HCT116 (cell line): Measurements from ENCODE around the gene CCL21. TPM values are rescaled to one million over a fixed set of nuclear protein-coding genes. Genes with fewer than 3 reads are reported as not detected.

Experiments used
- ATAC-seq: fragments of 200-7000 bp; cut with Tn5 transposase; 2 replicates; pipeline ENCODE4 v1.9.1; 2020; ENCODE audit warnings: mild to moderate bottlenecking, moderate library complexity
- BruUV-seq: library from RNA; stranded (reverse); fragments of 400-500 nt; replicated peaks from 2 replicates; lab custom pipeline; 2021; lab: Mats Ljungman, UMichigan
- CTCF ChIA-PET: fragments of 300-600 bp; sonication (Branson Sonifier 250); formaldehyde crosslinking; loops from one replicate; lab custom pipeline; 2021; ENCODE audit warnings: antibody characterized with exemption; lab: Charles Lee
- POLR2A ChIA-PET: fragments of 300-600, 350-600 bp; sonication (Branson Sonifier 250); formaldehyde crosslinking; loops from one replicate; lab custom pipeline; 2021; ENCODE audit warnings: antibody characterized with exemption; lab: Charles Lee
- RAD21 ChIA-PET, 2 experiments: fragments of 300-600 bp; sonication (Branson Sonifier 250); formaldehyde crosslinking; loops; one replicate each; lab custom pipeline; 2023; ENCODE audit warnings: low total read pairs in 2 of 2; ENCODE audit not compliant: uncharacterized antibody in 2 of 2, unreplicated experiment in 2 of 2, low non-redundant PET in 1 of 2; lab: Charles Lee
- DNase-seq: peaks from one replicate; pipeline ENCODE4 v3.0.0-alpha.2; 2010; ENCODE audit warnings: low read depth, low spot score
- H2AFZ ChIP-seq: fragments of 200-600 bp; shearing (Covaris generic), sonication (generic); 2 replicates; pipeline ENCODE4 v1.6.1; 2017; ENCODE audit warnings: low read depth, mixed run types, mixed read lengths, antibody characterized with exemption, low read length; ENCODE audit not compliant: poor library complexity, severe bottlenecking
- H3K27ac ChIP-seq: 2 replicates; pipeline ENCODE4 v1.5.1; 2012; ENCODE audit warnings: low read depth, low read length
- H3K27me3 ChIP-seq: fragments of 200-600 bp; sonication (generic); 2 replicates; pipeline ENCODE4 v1.6.1; 2016; ENCODE audit warnings: mixed run types, low read length, mixed read lengths; ENCODE audit not compliant: insufficient read depth
- H3K36me3 ChIP-seq, 2 experiments: fragments of 200-500 bp in 1 of 2; fragments of 200-600 bp in 1 of 2; sonication (Bioruptor generic) in 1 of 2; sonication (generic) in 1 of 2; 2 replicates each; pipeline versions ENCODE4 v1.5.1 to v1.6.1; 2014 to 2016; ENCODE audit warnings: low read length in 2 of 2, inconsistent platforms in 1 of 2, mixed read lengths in 1 of 2, mixed run types in 1 of 2; ENCODE audit not compliant: insufficient read depth in 2 of 2, control insufficient read depth in 1 of 2
- H3K4me1 ChIP-seq, 2 experiments: fragments of 200-600 bp in 1 of 2; sonication (generic) in 1 of 2; 2 replicates each; pipeline versions ENCODE4 v1.5.1 to v1.6.1; 2012 to 2017; ENCODE audit warnings: low read length in 2 of 2, inconsistent platforms in 1 of 2, mild to moderate bottlenecking in 1 of 2, mixed read lengths in 1 of 2, mixed run types in 1 of 2, moderate library complexity in 1 of 2; ENCODE audit not compliant: insufficient read depth in 2 of 2, control insufficient read depth in 1 of 2
- H3K4me2 ChIP-seq: fragments of 200-600 bp; sonication (generic); 2 replicates; pipeline ENCODE4 v1.6.1; 2017; ENCODE audit warnings: mixed run types, low read length, mixed read lengths
- H3K4me3 ChIP-seq, 2 experiments: fragments of 200-600 bp in 1 of 2; sonication (generic) in 1 of 2; replicated peaks in 1 of 2; 2 replicates each; pipeline ENCODE4 v1.5.1; 2011 to 2016; ENCODE audit warnings: low read length in 2 of 2, control low read depth in 1 of 2, low read depth in 1 of 2, mild to moderate bottlenecking in 1 of 2, mixed read lengths in 1 of 2, mixed run types in 1 of 2
- H3K79me2 ChIP-seq: fragments of 200-600 bp; sonication (generic); 2 replicates; pipeline ENCODE4 v1.6.1; 2017; ENCODE audit warnings: mild to moderate bottlenecking, mixed run types, low read length, moderate library complexity, mixed read lengths; ENCODE audit not compliant: insufficient read depth
- H3K9ac ChIP-seq: fragments of 200-600 bp; sonication (generic); 2 replicates; pipeline ENCODE4 v1.6.1; 2016; ENCODE audit warnings: low read length, mixed read lengths
- H3K9me2 ChIP-seq: fragments of 200-600 bp; sonication (generic), shearing (Covaris generic); 2 replicates; pipeline ENCODE4 v1.6.1; 2017; ENCODE audit warnings: mixed run types, mild to moderate bottlenecking, moderate library complexity; ENCODE audit not compliant: insufficient read depth
- H3K9me3 ChIP-seq, 2 experiments: fragments of 200-500 bp in 1 of 2; fragments of 200-600 bp in 1 of 2; sonication (Bioruptor generic) in 1 of 2; sonication (generic) in 1 of 2; 2 replicates each; pipeline ENCODE4 v1.6.1; 2014 to 2017; ENCODE audit warnings: low read length in 2 of 2, mixed read lengths in 2 of 2, inconsistent platforms in 1 of 2, low read depth in 1 of 2, mild to moderate bottlenecking in 1 of 2, mixed run types in 1 of 2, moderate library complexity in 1 of 2; ENCODE audit not compliant: control insufficient read depth in 1 of 2, insufficient read depth in 1 of 2
- H4K20me1 ChIP-seq: fragments of 200-600 bp; sonication (generic), shearing (Covaris generic); 2 replicates; pipeline ENCODE4 v1.6.1; 2017; ENCODE audit warnings: mixed run types, mild to moderate bottlenecking, moderate library complexity; ENCODE audit not compliant: insufficient read depth
- CBX3 ChIP-seq: IDR thresholded peaks from 2 replicates; pipeline ENCODE4 v1.6.1; 2012; ENCODE audit warnings: low read depth
- CTCF ChIP-seq, 3 experiments: fragments of 200-600 bp in 1 of 3; sonication (generic) in 1 of 3; IDR thresholded peaks in 2 of 3; conservative IDR thresholded peaks in 1 of 3; 2 replicates each; pipeline ENCODE4 v1.5.1; 2012 to 2017; ENCODE audit warnings: low read depth in 2 of 3, low read length in 2 of 3, antibody characterized with exemption in 1 of 3, borderline replicate concordance in 1 of 3, control low read depth in 1 of 3, mild to moderate bottlenecking in 1 of 3, mixed read lengths in 1 of 3, mixed run types in 1 of 3, moderate library complexity in 1 of 3; ENCODE audit not compliant: insufficient read depth in 1 of 3
- EGR1 ChIP-seq: IDR thresholded peaks from 2 replicates; pipeline ENCODE4 v1.6.1; 2012; ENCODE audit warnings: low read depth
- ELF1 ChIP-seq: IDR thresholded peaks from 2 replicates; pipeline ENCODE4 v1.6.1; 2012; ENCODE audit warnings: low read depth, borderline replicate concordance
- EZH2 ChIP-seq: fragments of 200-600 bp; sonication (generic); IDR thresholded peaks from 2 replicates; pipeline ENCODE4 v1.6.1; 2017; ENCODE audit warnings: antibody characterized with exemption, mixed run types
- FOSL1 ChIP-seq: IDR thresholded peaks from 2 replicates; pipeline ENCODE4 v1.6.1; 2012; ENCODE audit warnings: low read depth
- MAX ChIP-seq: IDR thresholded peaks from 2 replicates; pipeline ENCODE4 v1.6.1; 2012
- RAD21 ChIP-seq: IDR thresholded peaks from 2 replicates; pipeline ENCODE4 v1.6.1; 2012; ENCODE audit warnings: low read depth, mild to moderate bottlenecking
- SP1 ChIP-seq: IDR thresholded peaks from 2 replicates; pipeline ENCODE4 v1.6.1; 2012; ENCODE audit warnings: low read depth
- TCF7L2 ChIP-seq: IDR thresholded peaks from 2 replicates; pipeline ENCODE4 v1.7.0; 2011; ENCODE audit warnings: borderline replicate concordance, inconsistent platforms; ENCODE audit not compliant: insufficient read depth, insufficient read length; ENCODE audit errors: extremely low read depth
- YY1 ChIP-seq: IDR thresholded peaks from 2 replicates; pipeline ENCODE4 v1.6.1; 2011; ENCODE audit warnings: low read length, low read depth, moderate library complexity, mild to moderate bottlenecking; ENCODE audit not compliant: insufficient replicate concordance; ENCODE audit errors: extremely low read depth
- intact Hi-C: fragments of 100-400 bp; cut with micrococcal nuclease; formaldehyde crosslinking; loops from 2 replicates; pipeline ENCODE4 v1.10.0; 2022
- total RNA-seq: library from RNA; stranded (reverse); gene quantifications from one replicate; pipeline ENCODE4 v1.2.1, GENCODE V29; 2021; ENCODE audit not compliant: unreplicated experiment

CCL21 gene
- total RNA-seq, 1 experiment from 2014 or later = 0.74 TPM

- Histone ChIP-seq H3K4me3 (no peak overlapping the region), H3K4me1 (no peaks in the 10 kb centered on the region), H3K9me2 (no peaks in the 10 kb centered on the region), H3K4me2 (no peak overlapping the region), H3K36me3 (no peaks in the 10 kb centered on the region), H3K9ac (no peak overlapping the region), H4K20me1 (no peaks in the 10 kb centered on the region), H3K27ac (no peak overlapping the region), H3K9me3 (no peaks in the 10 kb centered on the region), H3K27me3 (no peaks in the 10 kb centered on the region), H2AFZ (no peak overlapping the region), H3K79me2 (no peaks in the 10 kb centered on the region)
- POLR2A ChIA-PET = no interaction called here
- intact Hi-C loops = no loop called here
- TF ChIP-seq SP1 (no peak), TCF7L2 (no peak), CTCF (IDR thresholded peaks at IDR 0.05 in 2 of 3, conservative IDR thresholded peaks at IDR 0.05 in 1 of 3; ENCODE audit: borderline replicate concordance in 1 of 3, insufficient read depth in 1 of 3, low read depth in 2 of 3, low read length in 2 of 3) (no peak)
- no TSS peak for BruUV-seq
- ATAC-seq (no peak), DNase-seq (no peak)
- CTCF ChIA-PET = no interaction called here
- RAD21 ChIA-PET = interaction anchor here in 1 of 2 experiments (0.6 kb wide), 1 partner anchor 102 kb away, joined by 3 read pairs; no protein-coding TSS in a partner anchor
Measured at GRCh38 chr9:34694811-34695210, 15.1 kb downstream of the CCL21 start.

GRCh38 chr9:34693560-34693959 is 16.4 kb downstream of the CCL21 start:
- no TSS peak for BruUV-seq
- no peaks in the 10 kb centered on the region for H4K20me1 ChIP-seq
- ChIA-PET RAD21 (no interaction called here), CTCF (interaction anchor here (1.9 kb wide), 1 partner anchor 9 kb away, joined by 8 read pairs; no protein-coding TSS in a partner anchor), POLR2A (no interaction called here)
- no peak overlapping the region for H3K4me2 ChIP-seq
- no peaks in the 10 kb centered on the region for H3K27me3 ChIP-seq
- no peaks in the 10 kb centered on the region for H3K36me3 ChIP-seq
- no peak for ATAC-seq
- no peaks in the 10 kb centered on the region for H3K4me1 ChIP-seq
- no peaks in the 10 kb centered on the region for H3K9me3 ChIP-seq
- H2AFZ ChIP-seq = no peak overlapping the region
- no peak overlapping the region for H3K9ac ChIP-seq
- no peak overlapping the region for H3K4me3 ChIP-seq
- DNase-seq = no peak
- no peaks in the 10 kb centered on the region for H3K79me2 ChIP-seq
- no peaks in the 10 kb centered on the region for H3K9me2 ChIP-seq
- TF ChIP-seq CBX3 = no peak
- TF ChIP-seq EZH2 = no peak
- no peak for TF ChIP-seq YY1
- TF ChIP-seq SP1 = no peak
- TF ChIP-seq ELF1 = no peak
- TF ChIP-seq FOSL1 = no peak
- no peak for TF ChIP-seq MAX
- no peak for TF ChIP-seq EGR1
- no peak for TF ChIP-seq CTCF (IDR thresholded peaks at IDR 0.05 in 2 of 3, conservative IDR thresholded peaks at IDR 0.05 in 1 of 3; ENCODE audit: borderline replicate concordance in 1 of 3, insufficient read depth in 1 of 3, low read depth in 2 of 3, low read length in 2 of 3)
- no peak for TF ChIP-seq TCF7L2
- TF ChIP-seq RAD21 = no peak
- TF ChIP-seq, all 23 proteins: peak for 0
- H3K27ac ChIP-seq = no peak overlapping the region
- intact Hi-C loops = no loop called here
